Measurements from ENCODE around the gene SMG9. TPM values are rescaled to one million over a fixed set of nuclear protein-coding genes. Genes with fewer than 3 reads are reported as not detected.
"Not testable (repeated sequence)": the region's sequence is repeated elsewhere in the genome, so short reads cannot be mapped to it uniquely, and the experiment has no call there.

The SMG9 gene
- total and polyA plus RNA-seq, 2 experiments from 2014 or later: 54.1 to 59.5 TPM

DNA sequence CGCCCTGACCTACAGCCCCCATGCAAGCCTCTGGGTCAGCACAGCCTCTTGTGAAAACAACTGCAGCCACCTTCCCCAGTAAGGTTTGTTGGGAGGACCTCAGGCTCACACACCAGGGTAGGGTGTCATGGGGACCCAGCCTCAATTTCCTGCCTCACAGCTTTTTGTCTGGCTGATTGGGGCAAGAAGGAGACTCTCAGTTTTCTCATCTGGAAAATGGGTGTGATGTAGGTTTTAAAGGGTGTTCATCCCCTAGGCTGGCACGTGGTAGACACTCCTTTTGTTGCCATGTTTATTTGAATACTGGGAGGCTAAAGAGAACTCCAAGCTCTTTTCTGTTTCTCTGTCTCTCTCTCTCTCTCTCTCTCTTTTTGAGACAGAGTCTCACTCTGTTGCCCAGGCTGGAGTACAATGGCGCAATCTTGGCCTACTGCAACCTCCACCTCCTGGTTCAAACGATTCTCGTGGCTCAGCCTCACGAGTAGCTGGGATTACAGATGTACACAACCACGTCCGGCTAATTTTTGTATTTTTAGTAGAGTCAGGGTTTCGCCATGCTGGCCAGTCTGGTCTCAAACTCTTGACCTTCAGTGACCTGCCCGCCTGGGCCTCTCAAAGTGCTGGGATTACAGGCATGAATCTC is 66.6 kb downstream of the SMG9 start:
- H3K36me3 ChIP-seq: no peaks in the 10 kb centered on the region
- no peak overlapping the region for H3K4me3 ChIP-seq
- no peak overlapping the region for H3K27ac ChIP-seq
- H3K4me1 ChIP-seq (ENCODE audit: low read depth): no peaks in the 10 kb centered on the region
- no peaks in the 10 kb centered on the region for H3K27me3 ChIP-seq
- H3K9me3 ChIP-seq (ENCODE audit: low read depth): no peaks in the 10 kb centered on the region
- TF ChIP-seq, protein P1, sequence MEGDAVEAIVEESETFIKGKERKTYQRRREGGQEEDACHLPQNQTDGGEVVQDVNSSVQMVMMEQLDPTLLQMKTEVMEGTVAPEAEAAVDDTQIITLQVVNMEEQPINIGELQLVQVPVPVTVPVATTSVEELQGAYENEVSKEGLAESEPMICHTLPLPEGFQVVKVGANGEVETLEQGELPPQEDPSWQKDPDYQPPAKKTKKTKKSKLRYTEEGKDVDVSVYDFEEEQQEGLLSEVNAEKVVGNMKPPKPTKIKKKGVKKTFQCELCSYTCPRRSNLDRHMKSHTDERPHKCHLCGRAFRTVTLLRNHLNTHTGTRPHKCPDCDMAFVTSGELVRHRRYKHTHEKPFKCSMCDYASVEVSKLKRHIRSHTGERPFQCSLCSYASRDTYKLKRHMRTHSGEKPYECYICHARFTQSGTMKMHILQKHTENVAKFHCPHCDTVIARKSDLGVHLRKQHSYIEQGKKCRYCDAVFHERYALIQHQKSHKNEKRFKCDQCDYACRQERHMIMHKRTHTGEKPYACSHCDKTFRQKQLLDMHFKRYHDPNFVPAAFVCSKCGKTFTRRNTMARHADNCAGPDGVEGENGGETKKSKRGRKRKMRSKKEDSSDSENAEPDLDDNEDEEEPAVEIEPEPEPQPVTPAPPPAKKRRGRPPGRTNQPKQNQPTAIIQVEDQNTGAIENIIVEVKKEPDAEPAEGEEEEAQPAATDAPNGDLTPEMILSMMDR (IDR thresholded peaks at IDR 0.05; ENCODE audit: low read depth, low read length): no peak
- DNase-seq (ENCODE audit: low read depth in 1 of 2, low spot score in 1 of 2): no peak

DNA sequence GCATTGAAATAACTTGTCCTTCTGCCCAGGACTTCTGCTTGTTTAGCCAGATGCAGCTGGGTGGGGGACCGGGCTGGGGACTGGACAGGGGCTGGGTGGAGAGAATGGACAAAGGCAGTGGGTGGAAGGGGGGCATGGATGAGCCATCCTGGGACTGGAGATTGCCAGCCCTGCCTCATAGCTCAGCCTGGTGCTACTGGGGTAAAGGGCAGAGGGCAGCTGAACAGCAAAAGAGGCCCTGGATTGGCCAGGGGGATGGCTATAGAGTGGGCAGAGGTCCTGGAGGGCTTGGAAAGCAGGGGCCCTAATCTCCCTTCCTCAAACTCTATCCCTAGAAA is 67.1 kb downstream of the SMG9 start:
- no peaks in the 10 kb centered on the region for H3K9me3 ChIP-seq (ENCODE audit: low read depth)
- no peak for DNase-seq (ENCODE audit: low read depth in 1 of 2, low spot score in 1 of 2)
- H3K4me1 ChIP-seq (ENCODE audit: low read depth): no peaks in the 10 kb centered on the region
- TF ChIP-seq, protein P1 (IDR thresholded peaks at IDR 0.05; ENCODE audit: low read depth, low read length): no peak
- no peaks in the 10 kb centered on the region for H3K27me3 ChIP-seq
- no peaks in the 10 kb centered on the region for H3K36me3 ChIP-seq
- no peak overlapping the region for H3K27ac ChIP-seq
- no peak overlapping the region for H3K4me3 ChIP-seq

DNA sequence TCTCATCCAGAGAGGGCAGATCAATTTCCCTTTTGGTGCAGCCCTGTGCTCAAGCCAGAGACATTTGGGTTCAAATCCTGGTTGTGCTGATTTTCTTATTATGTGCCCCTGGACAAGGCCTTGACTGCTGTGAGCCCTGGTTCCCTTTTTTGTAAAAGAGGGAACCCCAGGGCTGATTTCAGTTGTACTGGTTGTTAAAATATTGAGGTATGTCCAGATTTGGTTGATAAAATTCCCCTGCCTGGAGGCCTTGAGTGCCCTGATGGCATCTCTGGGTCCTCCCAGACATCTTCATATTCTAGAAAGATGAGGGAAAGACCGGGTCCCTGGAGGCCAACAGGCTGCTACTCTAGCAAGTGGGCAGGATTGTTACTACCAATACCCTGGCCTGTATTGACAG is 70.4 kb downstream of the SMG9 start:
- H3K27me3 ChIP-seq: no peaks in the 10 kb centered on the region
- H3K4me1 ChIP-seq (ENCODE audit: low read depth): no peaks in the 10 kb centered on the region
- no peak overlapping the region for H3K27ac ChIP-seq
- TF ChIP-seq, protein P1 (IDR thresholded peaks at IDR 0.05; ENCODE audit: low read depth, low read length): no peak
- H3K4me3 ChIP-seq: no peak overlapping the region
- no peaks in the 10 kb centered on the region for H3K9me3 ChIP-seq (ENCODE audit: low read depth)
- no peak for DNase-seq (ENCODE audit: low read depth in 1 of 2, low spot score in 1 of 2)
- H3K36me3 ChIP-seq: no peaks in the 10 kb centered on the region

DNA sequence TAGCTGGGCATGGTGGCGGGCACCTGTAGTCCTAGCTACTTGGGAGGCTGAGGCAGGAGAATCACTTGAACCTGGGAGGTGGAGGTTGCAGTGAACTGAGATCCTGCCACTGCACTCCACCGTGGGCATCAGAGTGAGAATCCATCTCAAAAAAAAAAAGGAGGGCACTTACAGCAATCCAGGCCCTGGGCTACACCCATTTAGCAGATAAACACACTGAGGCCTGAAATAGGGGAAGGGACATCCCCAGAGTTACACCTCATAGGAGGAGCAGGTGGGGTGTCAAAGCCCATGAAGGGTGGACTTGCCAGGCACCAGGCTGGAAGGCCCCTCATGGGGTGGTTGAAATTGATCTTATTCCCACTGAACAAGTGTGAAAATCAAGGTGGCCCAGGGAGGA is 70.9 kb downstream of the SMG9 start:
- Histone ChIP-seq H3K36me3 (no peaks in the 10 kb centered on the region), H3K4me3 (no peak overlapping the region), H3K4me1 (ENCODE audit: low read depth) (peaks cover 2% of the 10 kb centered on the region), H3K9me3 (ENCODE audit: low read depth) (no peaks in the 10 kb centered on the region), H3K27ac (no peak overlapping the region), H3K27me3 (no peaks in the 10 kb centered on the region)
- TF ChIP-seq, protein P1 (IDR thresholded peaks at IDR 0.05; ENCODE audit: low read depth, low read length): no peak
- no peak for DNase-seq (ENCODE audit: low read depth in 1 of 2, low spot score in 1 of 2)

DNA sequence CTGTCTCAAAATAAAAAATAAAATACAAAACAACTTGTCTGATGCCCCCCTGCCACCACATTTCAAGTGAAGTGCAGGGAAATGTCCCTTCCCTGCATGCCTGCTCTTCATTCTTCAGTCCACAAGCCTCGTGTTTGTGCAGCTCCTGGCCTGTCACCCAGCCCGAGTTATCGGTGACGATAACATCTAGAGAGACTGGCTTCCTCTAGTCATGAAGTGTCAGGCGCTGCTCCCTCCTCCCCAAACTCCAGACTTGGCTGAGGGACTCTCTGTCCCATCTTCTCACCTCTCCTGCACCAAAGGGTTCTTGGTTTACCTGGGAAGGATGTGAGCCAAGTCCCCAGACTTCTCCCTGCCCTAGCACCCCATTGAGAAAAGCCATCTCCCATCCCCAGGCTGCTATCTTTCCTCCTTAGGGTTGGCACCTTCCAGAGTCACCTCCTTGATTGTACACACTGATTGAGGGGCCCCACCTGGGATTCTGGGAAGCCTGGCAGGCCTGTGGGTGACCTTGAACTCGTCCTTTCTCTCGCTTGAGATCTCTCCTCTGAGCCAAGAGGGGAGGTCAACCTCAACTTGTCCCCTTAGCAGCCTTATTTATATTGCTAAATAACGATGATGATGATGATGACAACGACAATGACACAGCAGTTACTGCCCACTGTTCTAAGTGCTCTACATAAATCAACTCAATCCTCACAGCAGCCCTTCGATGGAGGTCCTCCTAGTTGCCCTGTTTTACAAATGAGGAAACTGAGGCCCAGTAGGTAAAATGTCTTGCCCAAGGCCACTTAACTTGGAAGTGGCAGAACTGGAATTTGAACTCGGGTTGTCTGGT is 71.7 kb downstream of the SMG9 start:
- Histone ChIP-seq H3K4me1 (ENCODE audit: low read depth) (peaks cover 8% of the 10 kb centered on the region), H3K9me3 (ENCODE audit: low read depth) (no peaks in the 10 kb centered on the region), H3K27me3 (no peaks in the 10 kb centered on the region), H3K4me3 (no peak overlapping the region), H3K36me3 (no peaks in the 10 kb centered on the region), H3K27ac (no peak overlapping the region)
- DNase-seq (ENCODE audit: low read depth in 1 of 2, low spot score in 1 of 2): no peak
- TF ChIP-seq, protein P1 (IDR thresholded peaks at IDR 0.05; ENCODE audit: low read depth, low read length): no peak

DNA sequence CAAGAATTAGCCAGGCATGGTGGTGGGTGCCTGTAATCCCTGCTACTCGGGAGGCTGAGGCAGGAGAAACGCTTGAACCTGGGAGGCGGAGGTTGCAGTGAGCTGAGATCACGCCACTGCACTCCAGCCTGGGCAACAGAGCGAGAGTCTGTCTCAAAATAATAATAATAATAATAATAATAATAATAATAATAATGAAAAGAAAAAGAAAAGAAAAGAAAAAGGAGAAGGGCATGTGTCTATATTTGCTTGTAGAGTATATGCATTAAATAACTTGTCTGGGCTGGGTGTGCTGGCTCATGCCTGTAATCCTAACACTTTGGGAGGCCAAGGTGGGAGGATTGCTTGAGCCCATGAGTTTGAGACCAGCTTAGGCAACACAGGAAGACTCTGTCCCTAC is 72.5 kb downstream of the SMG9 start:
- H3K36me3 ChIP-seq; H3K9me3 ChIP-seq (ENCODE audit: low read depth); DNase-seq (ENCODE audit: low read depth in 1 of 2, low spot score in 1 of 2); H3K27ac ChIP-seq; H3K4me3 ChIP-seq; H3K4me1 ChIP-seq (ENCODE audit: low read depth); H3K27me3 ChIP-seq: not testable (repeated sequence)
